ENCODE data around the gene PRKCQ. TPM values are rescaled to one million over a fixed set of nuclear protein-coding genes. Genes with fewer than 3 reads are reported as not detected.

Gene PRKCQ
- total RNA-seq, 1 experiment from 2014 or later = 12.1 TPM

GRCh38 chr10:6396226-6396625, 183.8 kb downstream of the PRKCQ start:
- DNase-seq = no peak
- Histone ChIP-seq H3K4ac (ENCODE audit: low read depth, low read length) (no peak overlapping the region), H4K5ac (ENCODE audit: insufficient read length, low read depth, low read length) (no peak overlapping the region), H3K9ac (ENCODE audit: extremely low read depth, insufficient read length, low read length) (no peak overlapping the region), H3K27ac (ENCODE audit: insufficient read length, low read depth, low read length) (no peak overlapping the region), H3T11ph (ENCODE audit: low read length) (no peak overlapping the region), H3K23ac (ENCODE audit: insufficient read length, low read depth, low read length) (no peak overlapping the region), H3K27me3 (ENCODE audit: insufficient read depth, low read length) (no peaks in the 10 kb centered on the region), H3K79me2 (ENCODE audit: insufficient read depth, low read length) (no peaks in the 10 kb centered on the region), H3K14ac (ENCODE audit: insufficient read depth, low read length) (no peak overlapping the region), H3K23me2 (ENCODE audit: insufficient read length, low read depth, low read length, poor library complexity, severe bottlenecking) (no peaks in the 10 kb centered on the region), H2BK120ac (ENCODE audit: low read depth, low read length, poor library complexity, severe bottlenecking) (no peak overlapping the region), H3K4me1 (ENCODE audit: insufficient read depth, low read length) (no peaks in the 10 kb centered on the region), H4K20me1 (ENCODE audit: control insufficient read depth, insufficient read depth, insufficient read length) (no peaks in the 10 kb centered on the region), H2BK12ac (ENCODE audit: insufficient read length, low read depth, low read length) (no peak overlapping the region), H3K79me1 (ENCODE audit: insufficient read depth, low read depth, low read length, poor library complexity, severe bottlenecking) (no peaks in the 10 kb centered on the region), H2AFZ (ENCODE audit: low read length) (no peak overlapping the region), H4K8ac (replicated peaks; ENCODE audit: insufficient read length, low read depth, low read length) (no peak overlapping the region), H3K18ac (ENCODE audit: insufficient read length, low read depth, low read length) (no peak overlapping the region), H3K56ac (ENCODE audit: insufficient read length, low read depth, low read length) (no peak overlapping the region), H2BK15ac (ENCODE audit: low read depth, low read length) (no peak overlapping the region), H4K91ac (ENCODE audit: insufficient read length, low read depth, low read length) (no peak overlapping the region), H2BK20ac (ENCODE audit: low read depth, low read length, poor library complexity, severe bottlenecking) (no peak overlapping the region), H2AK5ac (ENCODE audit: insufficient read length, low read length) (no peak overlapping the region), H3K9me3 (ENCODE audit: control insufficient read depth, low read depth, low read length) (no peaks in the 10 kb centered on the region), H2BK5ac (ENCODE audit: insufficient read length, low read length) (no peak overlapping the region), H3K4me2 (ENCODE audit: insufficient read depth, insufficient read length, low read length) (no peak overlapping the region)
- H3K9me3 Mint-ChIP-seq = 0 out of 5 replicates have a peak, but pooled peaks cover 0 to under 1% of the 10 kb centered on the region in 2 experiments
- H3K36me3 Mint-ChIP-seq (ENCODE audit: insufficient read depth in 1 of 3, low read depth in 3 of 3) = peaks cover 0 to 7% (median 4%) of the 10 kb centered on the region in 3 experiments; a peak in 4 of 7 replicates
- TF ChIP-seq CTCF (conservative IDR thresholded peaks at IDR 0.05) = no peak
- no CpG with 5 or more reads among the region's 4 CpGs for WGBS (ENCODE audit: extremely low coverage, insufficient read length, low lambda C conversion rate)
- no peak overlapping the region for H3K4me3 Mint-ChIP-seq
- no peaks in the 10 kb centered on the region for H3K27me3 Mint-ChIP-seq (ENCODE audit: low read depth)
- H3K4me1 Mint-ChIP-seq = peaks cover 21 to 23% of the 10 kb centered on the region in 2 experiments
- no peak overlapping the region for H3K27ac Mint-ChIP-seq
